GM23338 (cell line): ENCODE measurements around the gene IQCE. TPM values are rescaled to one million over a fixed set of nuclear protein-coding genes. Genes with fewer than 3 reads are reported as not detected.

ENCODE experiments used
- ATAC-seq: fragments of 200-7000 bp; cut with Tn5 transposase; 3 replicates; pipeline ENCODE4 v1.9.1; 2020
- DNase-seq: peaks from one replicate; pipeline ENCODE4 v3.0.0-alpha.2; 2015; ENCODE audit warnings: low spot score
- H2AFZ ChIP-seq: fragments of 200-600 bp; sonication (generic); 2 replicates; pipeline ENCODE4 v1.8.0; 2016; ENCODE audit warnings: antibody characterized with exemption, mild to moderate bottlenecking, moderate library complexity
- H3F3A ChIP-seq: fragments of 200-600 bp; sonication (generic); replicated peaks from 2 replicates; pipeline ENCODE4 v1.8.0; 2017; ENCODE audit warnings: antibody characterized with exemption, mixed run types, low read depth
- H3K27ac ChIP-seq: fragments of 200-600 bp; sonication (generic); 2 replicates; pipeline ENCODE4 v1.6.1; 2016; ENCODE audit warnings: low read depth
- H3K27me3 ChIP-seq: fragments of 200-600 bp; sonication (generic); 2 replicates; pipeline ENCODE4 v1.8.0; 2016; ENCODE audit warnings: mild to moderate bottlenecking, mixed run types, moderate library complexity; ENCODE audit not compliant: insufficient read depth
- H3K36me3 ChIP-seq: fragments of 200-600 bp; sonication (generic); 2 replicates; pipeline ENCODE4 v1.8.0; 2016; ENCODE audit warnings: mild to moderate bottlenecking; ENCODE audit not compliant: insufficient read depth
- H3K4me1 ChIP-seq: fragments of 200-600 bp; sonication (generic); 2 replicates; pipeline ENCODE4 v1.8.0; 2016; ENCODE audit warnings: mild to moderate bottlenecking, moderate library complexity; ENCODE audit not compliant: insufficient read depth
- H3K4me2 ChIP-seq: fragments of 200-600 bp; sonication (generic); 2 replicates; pipeline ENCODE4 v1.7.1; 2017; ENCODE audit warnings: mixed run types
- H3K4me3 ChIP-seq: fragments of 200-600 bp; sonication (generic); 2 replicates; pipeline ENCODE4 v1.6.1; 2016; ENCODE audit warnings: mixed run types
- H3K79me2 ChIP-seq: fragments of 200-600 bp; sonication (generic); replicated peaks from 2 replicates; pipeline ENCODE4 v1.8.0; 2017; ENCODE audit warnings: mild to moderate bottlenecking; ENCODE audit not compliant: insufficient read depth
- H3K9me2 ChIP-seq: fragments of 200-600 bp; sonication (generic); 2 replicates; pipeline ENCODE4 v1.8.0; 2017; ENCODE audit not compliant: insufficient read depth
- H4K20me1 ChIP-seq: fragments of 200-600 bp; sonication (generic); replicated peaks from 2 replicates; pipeline ENCODE4 v1.8.0; 2017; ENCODE audit warnings: mild to moderate bottlenecking; ENCODE audit not compliant: insufficient read depth
- H3K27ac Mint-ChIP-seq: 2 replicates; pipeline ENCODE4 v1.8.0; 2020; ENCODE audit warnings: inconsistent platforms, mild to moderate bottlenecking, moderate library complexity, mixed read lengths
- H3K27me3 Mint-ChIP-seq: 3 replicates; pipeline ENCODE4 v1.8.0; 2022; ENCODE audit warnings: low read depth, mild to moderate bottlenecking, moderate library complexity, mixed read lengths, inconsistent platforms; ENCODE audit not compliant: insufficient read depth, poor library complexity
- H3K36me3 Mint-ChIP-seq: 3 replicates; pipeline ENCODE4 v1.8.0; 2021; ENCODE audit warnings: low read depth, mild to moderate bottlenecking, inconsistent platforms, moderate library complexity, mixed read lengths
- H3K4me1 Mint-ChIP-seq: 3 replicates; pipeline ENCODE4 v1.8.0; 2020; ENCODE audit warnings: mild to moderate bottlenecking, inconsistent platforms, mixed read lengths
- H3K4me3 Mint-ChIP-seq: 3 replicates; pipeline ENCODE4 v1.8.0; 2021; ENCODE audit warnings: moderate library complexity, mild to moderate bottlenecking, inconsistent platforms, mixed read lengths
- H3K9me3 Mint-ChIP-seq: 3 replicates; pipeline ENCODE4 v1.8.0; 2020; ENCODE audit warnings: moderate library complexity, mild to moderate bottlenecking, inconsistent platforms, mixed read lengths
- CREB1 ChIP-seq: fragments of 250-450 bp; sonication (Bioruptor Pico); IDR thresholded peaks from 2 replicates; pipeline ENCODE4 v1.5.0; 2020; ENCODE audit warnings: low read depth, mild to moderate bottlenecking, moderate library complexity
- CTCF ChIP-seq, 2 experiments: fragments of 200-600 bp in 1 of 2; sonication (generic) in 1 of 2; conservative IDR thresholded peaks; 2 replicates each; pipeline versions ENCODE4 v1.5.1 to v1.6.1; 2016 to 2017; ENCODE audit warnings: antibody characterized with exemption in 2 of 2, low read depth in 2 of 2, mild to moderate bottlenecking in 2 of 2, moderate library complexity in 1 of 2
- ETS1 ChIP-seq: IDR thresholded peaks from 2 replicates; pipeline ENCODE4 v1.6.1; 2016; ENCODE audit warnings: antibody characterized with exemption
- EZH2 ChIP-seq: fragments of 200-600 bp; sonication (generic); IDR thresholded peaks from one replicate; pipeline ENCODE4 v1.8.0; 2017; ENCODE audit warnings: antibody characterized with exemption, mild to moderate bottlenecking, low read depth; ENCODE audit not compliant: unreplicated experiment
- EZH2phosphoT487 ChIP-seq: fragments of 200-600 bp; sonication (generic); IDR thresholded peaks from one replicate; pipeline ENCODE4 v1.8.1; 2018; ENCODE audit warnings: antibody characterized with exemption; ENCODE audit not compliant: unreplicated experiment
- JUNB ChIP-seq: IDR thresholded peaks from one replicate; pipeline ENCODE4 v1.6.1; 2016; ENCODE audit warnings: antibody characterized with exemption; ENCODE audit not compliant: unreplicated experiment
- NANOG ChIP-seq: IDR thresholded peaks from 2 replicates; pipeline ENCODE4 v1.6.1; 2016; ENCODE audit warnings: antibody characterized with exemption, borderline replicate concordance
- POLR2AphosphoS5 ChIP-seq: IDR thresholded peaks from 2 replicates; pipeline ENCODE4 v1.6.1; 2016; ENCODE audit warnings: antibody characterized with exemption, low read depth
- REST ChIP-seq: IDR thresholded peaks from one replicate; pipeline ENCODE4 v1.6.1; 2018; ENCODE audit warnings: antibody characterized with exemption; ENCODE audit not compliant: unreplicated experiment
- STAT1 ChIP-seq: IDR thresholded peaks from one replicate; pipeline ENCODE4 v1.6.1; 2016; ENCODE audit warnings: antibody characterized with exemption; ENCODE audit not compliant: unreplicated experiment
- ZNF114 ChIP-seq: fragments of 250-450 bp; sonication (Bioruptor Pico); IDR thresholded peaks from 2 replicates; pipeline ENCODE4 v1.5.0; 2020; ENCODE audit warnings: mild to moderate bottlenecking, moderate library complexity
- ZNF331 ChIP-seq: fragments of 250-450 bp; sonication (Bioruptor Pico); IDR thresholded peaks from 2 replicates; pipeline ENCODE4 v1.5.0; 2020; ENCODE audit warnings: low read depth, mild to moderate bottlenecking, moderate library complexity
- ZNF462 ChIP-seq: fragments of 250-450 bp; sonication (Bioruptor Pico); IDR thresholded peaks from 2 replicates; pipeline ENCODE4 v1.5.0; 2020; ENCODE audit warnings: mild to moderate bottlenecking, moderate library complexity
- polyA plus RNA-seq: library from polyadenylated mRNA; unstranded; fragments of >200 nt; fragmentation: Nextera tagmentation; extraction: Ambion mirVana; gene quantifications from 2 replicates; pipeline ENCODE4 v1.2.1, GENCODE V29; 2016
- total RNA-seq: library from RNA; depleted of rRNA; stranded (reverse); fragments of >200 nt; shearing (Covaris generic); gene quantifications from 2 replicates; pipeline ENCODE4 v1.2.3, GENCODE V29; 2014

Gene IQCE
- total and polyA plus RNA-seq, 2 experiments from 2014 or later: 5.0 to 7.7 TPM

- no peak overlapping the region for H3K4me3 Mint-ChIP-seq
- Histone ChIP-seq H3K4me2 (no peak overlapping the region), H3K27ac (no peak overlapping the region), H3F3A (no peaks in the 10 kb centered on the region), H3K9me2 (no peaks in the 10 kb centered on the region), H3K4me3 (no peak overlapping the region), H3K27me3 (no peaks in the 10 kb centered on the region), H2AFZ (no peak overlapping the region), H3K79me2 (no peaks in the 10 kb centered on the region), H3K36me3 (0 out of 2 replicates have a peak, but pooled peaks cover 3% of the 10 kb centered on the region), H3K4me1 (no peaks in the 10 kb centered on the region), H4K20me1 (no peaks in the 10 kb centered on the region; the same call in 1 of the 2 replicates)
- no peak for TF ChIP-seq STAT1
- no peak for TF ChIP-seq ETS1
- TF ChIP-seq JUNB: no peak
- no peak for TF ChIP-seq POLR2AphosphoS5
- TF ChIP-seq EZH2phosphoT487: no peak
- no peak for TF ChIP-seq ZNF114 (CRISPR knock-in tag)
- no peak for TF ChIP-seq ZNF462 (CRISPR knock-in tag)
- no peak for TF ChIP-seq NANOG
- TF ChIP-seq CTCF (conservative IDR thresholded peaks at IDR 0.05; ENCODE audit: low read depth in 2 of 2): no peak
- no peak for TF ChIP-seq ZNF331 (CRISPR knock-in tag)
- no peak for TF ChIP-seq CREB1 (CRISPR knock-in tag)
- no peak for TF ChIP-seq REST
- no peak for TF ChIP-seq EZH2
- H3K4me1 Mint-ChIP-seq: no peaks in the 10 kb centered on the region; the same call in 2 of the 3 replicates
- H3K27me3 Mint-ChIP-seq: peaks cover 13% of the 10 kb centered on the region
- H3K36me3 Mint-ChIP-seq: peaks cover 27% of the 10 kb centered on the region
- no peak overlapping the region for H3K27ac Mint-ChIP-seq
- DNase-seq (no peak), ATAC-seq (no peak)
- no peaks in the 10 kb centered on the region for H3K9me3 Mint-ChIP-seq
Observed at GRCh38 chr7:2657208-2657607, 98.4 kb downstream of the IQCE start.
